Measurements from ENCODE around the gene TTLL10.

The TTLL10 gene

GRCh38 chr1:1161078-1161682 is 12.5 kb upstream of the TTLL10 start:
- no peak overlapping the region for H3K4me3 Mint-ChIP-seq
- no peaks in the 10 kb centered on the region for H3K36me3 Mint-ChIP-seq (ENCODE audit: low read depth)
- peaks cover 23% of the 10 kb centered on the region for H3K4me1 Mint-ChIP-seq
- no peak overlapping the region for H3K27ac Mint-ChIP-seq
- H3K9me3 Mint-ChIP-seq, result no peaks in the 10 kb centered on the region
- no peak for TF ChIP-seq CTCF (IDR thresholded peaks at IDR 0.05)
- DNase-seq, result no peak
- peaks cover 10% of the 10 kb centered on the region for H3K27me3 Mint-ChIP-seq (ENCODE audit: low read depth, poor library complexity)

- peaks cover 23% of the 10 kb centered on the region for H3K4me1 Mint-ChIP-seq
- no peak for TF ChIP-seq CTCF (IDR thresholded peaks at IDR 0.05)
- no peak overlapping the region for H3K27ac Mint-ChIP-seq
Measured at GRCh38 chr1:1161683-1162079, 12.0 kb upstream of the TTLL10 start.

GRCh38 chr1:1162597-1163537 is 10.8 kb upstream of the TTLL10 start:
- Mint-ChIP-seq H3K27ac (no peak overlapping the region), H3K36me3 (ENCODE audit: low read depth) (no peaks in the 10 kb centered on the region), H3K27me3 (ENCODE audit: low read depth, poor library complexity) (peaks cover 10% of the 10 kb centered on the region), H3K4me1 (peaks cover 23% of the 10 kb centered on the region), H3K9me3 (no peaks in the 10 kb centered on the region), H3K4me3 (no peak overlapping the region)
- TF ChIP-seq CTCF (IDR thresholded peaks at IDR 0.05), result no peak
- no peak for DNase-seq

More at GRCh38 chr1:1161683-1162079, 12.0 kb upstream of the TTLL10 start:
- DNase-seq, result no peak
- Mint-ChIP-seq H3K9me3 (no peaks in the 10 kb centered on the region), H3K36me3 (ENCODE audit: low read depth) (no peaks in the 10 kb centered on the region), H3K27me3 (ENCODE audit: low read depth, poor library complexity) (peaks cover 10% of the 10 kb centered on the region), H3K4me3 (no peak overlapping the region)

- H3K9me3 Mint-ChIP-seq, result no peaks in the 10 kb centered on the region
- DNase-seq, result no peak
- peaks cover 10% of the 10 kb centered on the region for H3K27me3 Mint-ChIP-seq (ENCODE audit: low read depth, poor library complexity)
- H3K27ac Mint-ChIP-seq, result no peak overlapping the region
- H3K36me3 Mint-ChIP-seq (ENCODE audit: low read depth), result no peaks in the 10 kb centered on the region
- no peak for TF ChIP-seq CTCF (IDR thresholded peaks at IDR 0.05)
- peaks cover 23% of the 10 kb centered on the region for H3K4me1 Mint-ChIP-seq
- peak overlapping the region; percentile 58 for H3K4me3 Mint-ChIP-seq
Measured at GRCh38 chr1:1163538-1164070, 10.1 kb upstream of the TTLL10 start.

- peak overlapping the region; percentile 71 for H3K27ac Mint-ChIP-seq
- no peak for TF ChIP-seq CTCF (IDR thresholded peaks at IDR 0.05)
- H3K4me3 Mint-ChIP-seq, result peak overlapping the region; percentile 58
Measured at GRCh38 chr1:1164361-1164700, 9.3 kb upstream of the TTLL10 start.

More at GRCh38 chr1:1164361-1164700, 9.3 kb upstream of the TTLL10 start:
- H3K27me3 Mint-ChIP-seq (ENCODE audit: low read depth, poor library complexity), result peaks cover 10% of the 10 kb centered on the region
- no peaks in the 10 kb centered on the region for H3K9me3 Mint-ChIP-seq
- no peaks in the 10 kb centered on the region for H3K36me3 Mint-ChIP-seq (ENCODE audit: low read depth)
- peaks cover 23% of the 10 kb centered on the region for H3K4me1 Mint-ChIP-seq
- DNase-seq, result no peak

All from nephron progenitor cell (in vitro differentiated cells).